GM18505 (cell line): ENCODE measurements around the gene CYP27A1.

Experiments
- ATAC-seq: cut with Tn5 transposase; IDR thresholded peaks from one replicate; pipeline ENCODE4 v1.9.1; 2021; ENCODE audit not compliant: unreplicated experiment
- POLR2A ChIP-seq: IDR thresholded peaks from 4 replicates; pipeline ENCODE4 v1.6.1; 2011; ENCODE audit warnings: borderline replicate concordance; ENCODE audit not compliant: insufficient read depth, insufficient read length; ENCODE audit errors: extremely low read depth

Gene CYP27A1

GRCh38 chr2:218781691-218782527, at the start of gene CYP27A1:
TSS of gene CYP27A1 (plus strand) at chr2:218782147. CDS start at chr2:218782183, 36 bp downstream.
- TF ChIP-seq POLR2A: no peak
- no peak for ATAC-seq

- ATAC-seq: no peak
- TF ChIP-seq POLR2A: no peak
Observed at GRCh38 chr2:218732761-218733158, 49.2 kb upstream of the CYP27A1 start.

- ATAC-seq: no peak
- no peak for TF ChIP-seq POLR2A
Observed at GRCh38 chr2:218733171-218734021, 48.6 kb upstream of the CYP27A1 start.

- no peak for ATAC-seq
- no peak for TF ChIP-seq POLR2A
Observed at GRCh38 chr2:218734190-218734975, 47.6 kb upstream of the CYP27A1 start.

GRCh38 chr2:218736531-218736930, 45.4 kb upstream of the CYP27A1 start:
- ATAC-seq: no peak
- no peak for TF ChIP-seq POLR2A

GRCh38 chr2:218743068-218743467, 38.9 kb upstream of the CYP27A1 start:
- no peak for TF ChIP-seq POLR2A
- no peak for ATAC-seq

- TF ChIP-seq POLR2A: no peak
- no peak for ATAC-seq
Observed at GRCh38 chr2:218744615-218745014, 37.3 kb upstream of the CYP27A1 start.

- no peak for ATAC-seq
- TF ChIP-seq POLR2A: no peak
Observed at GRCh38 chr2:218745160-218745558, 36.8 kb upstream of the CYP27A1 start.

- TF ChIP-seq POLR2A: no peak
- no peak for ATAC-seq
Observed at GRCh38 chr2:218745559-218746469, 36.1 kb upstream of the CYP27A1 start.

- ATAC-seq: no peak
- TF ChIP-seq POLR2A: no peak
Observed at GRCh38 chr2:218746470-218746795, 35.5 kb upstream of the CYP27A1 start.

GRCh38 chr2:218746960-218747359, 35.0 kb upstream of the CYP27A1 start:
- TF ChIP-seq POLR2A: no peak
- ATAC-seq: no peak

- no peak for TF ChIP-seq POLR2A
- ATAC-seq: no peak
Observed at GRCh38 chr2:218748741-218749441, 33.1 kb upstream of the CYP27A1 start.

GRCh38 chr2:218754201-218754600, 27.7 kb upstream of the CYP27A1 start:
- ATAC-seq: no peak
- no peak for TF ChIP-seq POLR2A
